K562 (cell line): ENCODE data around the gene PVALEF. TPM values are rescaled to one million over a fixed set of nuclear protein-coding genes. Genes with fewer than 3 reads are reported as not detected.
A peak's percentile ranks its signal among the peaks of the same experiment; 100 is the strongest.

Experiments
- FOXK2 ChIP-seq, 2 experiments: fragments of 450-650 bp; IDR thresholded peaks in 1 of 2; conservative IDR thresholded peaks in 1 of 2; 2 replicates each; pipeline ENCODE4 v1.6.1; 2016; ENCODE audit warnings: low read depth in 2 of 2, mild to moderate bottlenecking in 1 of 2
- HNRNPH1 ChIP-seq: fragments of 200-400 bp; formaldehyde crosslinking; optimal IDR thresholded peaks from 2 replicates; pipeline ENCODE3; 2017; ENCODE audit warnings: low read depth, mild to moderate bottlenecking, low read length, moderate library complexity
- KLF1 ChIP-seq: fragments of 450-650 bp; IDR thresholded peaks from 2 replicates; pipeline ENCODE4 v1.6.1; 2016; ENCODE audit warnings: missing genetic modification characterization, missing compliant biosample characterization
- MCM5 ChIP-seq: fragments of 450-650 bp; IDR thresholded peaks from 2 replicates; pipeline ENCODE4 v1.6.1; 2016; ENCODE audit warnings: low read depth
- POLR2H ChIP-seq: IDR thresholded peaks from 2 replicates; pipeline ENCODE4 v1.6.1; 2016; ENCODE audit warnings: missing genetic modification characterization, low read depth, mild to moderate bottlenecking, control low read depth, missing compliant biosample characterization, moderate library complexity
- RAD51 ChIP-seq: fragments of 450-650 bp; IDR thresholded peaks from 2 replicates; pipeline ENCODE4 v1.7.1; 2016; ENCODE audit warnings: low read depth, mild to moderate bottlenecking, borderline replicate concordance
- SUPT5H ChIP-seq: fragments of 450-650 bp; IDR thresholded peaks from 2 replicates; pipeline ENCODE4 v1.6.1; 2016
- TAF15 ChIP-seq: fragments of 200-400 bp; formaldehyde crosslinking; IDR thresholded peaks from 2 replicates; pipeline ENCODE4 v1.6.1; 2017; ENCODE audit warnings: mild to moderate bottlenecking, low read depth, low read length, moderate library complexity
- TCF3 ChIP-seq: sonication (generic); formaldehyde crosslinking; IDR thresholded peaks from 2 replicates; pipeline ENCODE4 v1.4.0; 2020; ENCODE audit warnings: mild to moderate bottlenecking, missing genetic modification reagents
- ZNF76 ChIP-seq: fragments of 250-450 bp; sonication (Bioruptor Pico); IDR thresholded peaks from 2 replicates; pipeline ENCODE4 v1.4.0; 2020; ENCODE audit warnings: mild to moderate bottlenecking, moderate library complexity, borderline replicate concordance
- polyA plus RNA-seq, 8 experiments: library from polyadenylated mRNA; depleted of rRNA in 4 of 8; stranded (reverse) in 5 of 8; unstranded in 3 of 8; fragments of >200 nt; fragmentation: Nextera tagmentation in 2 of 8; fragmentation: Illumina TruSeq in 1 of 8; extraction: Ambion mirVana in 2 of 8; extraction: Trizol in 1 of 8; gene quantifications; 2 replicates each; pipeline versions ENCODE4 v1.2.1 to v1.2.3, GENCODE V29; 2011 to 2014; ENCODE audit warnings: inconsistent platforms in 1 of 8, missing spikeins in 1 of 8
- total RNA-seq, 7 experiments: library from RNA; depleted of rRNA in 6 of 7; stranded (reverse); fragments of >200 nt in 6 of 7; fragmentation: Illumina TruSeq in 2 of 7; extraction: Trizol in 2 of 7; gene quantifications; 2 replicates each; pipeline versions ENCODE4 v1.2.1 to v1.2.3, GENCODE V29; 2011 to 2021; ENCODE audit warnings: low replicate concordance in 1 of 7
- TF ChIP-seq, protein P1 (sequence below): fragments of 250-450 bp; sonication (Bioruptor Pico); IDR thresholded peaks from 2 replicates; pipeline ENCODE4 v1.8.0; 2022; ENCODE audit warnings: inconsistent platforms
- TF ChIP-seq, protein P2 (sequence below): sonication (generic); formaldehyde crosslinking; IDR thresholded peaks from 2 replicates; pipeline ENCODE4 v1.8.0; 2022; ENCODE audit warnings: missing genetic modification reagents, mild to moderate bottlenecking, borderline replicate concordance
- TF ChIP-seq, protein P3 (sequence below): IDR thresholded peaks from 2 replicates; pipeline ENCODE4 v1.6.1; 2014; ENCODE audit warnings: antibody characterized with exemption
- TF ChIP-seq, protein P4 (sequence below), 2 experiments: fragments of 450-650 bp in 1 of 2; sonication (generic) in 1 of 2; formaldehyde crosslinking in 1 of 2; IDR thresholded peaks in 1 of 2; conservative IDR thresholded peaks in 1 of 2; 2 replicates each; pipeline versions ENCODE4 v1.6.1 to v1.8.1; 2016 to 2023; ENCODE audit warnings: mild to moderate bottlenecking in 2 of 2, moderate library complexity in 2 of 2, inconsistent platforms in 1 of 2, missing genetic modification reagents in 1 of 2
- TF ChIP-seq, protein P5 (sequence below): sonication (generic); formaldehyde crosslinking; IDR thresholded peaks from 2 replicates; pipeline ENCODE4 v1.8.0; 2022; ENCODE audit warnings: mild to moderate bottlenecking, low read depth, missing genetic modification reagents
- TF ChIP-seq, protein P6 (sequence below): fragments of 450-650 bp; formaldehyde crosslinking; IDR thresholded peaks from 2 replicates; pipeline ENCODE4 v1.4.0; 2020; ENCODE audit warnings: mild to moderate bottlenecking, mixed read lengths

The PVALEF gene
- total and polyA plus RNA-seq, 9 of the 15 experiments (the other 6 are each of a cell fraction or from before 2014, with no cell fraction given): not detected

DNA sequence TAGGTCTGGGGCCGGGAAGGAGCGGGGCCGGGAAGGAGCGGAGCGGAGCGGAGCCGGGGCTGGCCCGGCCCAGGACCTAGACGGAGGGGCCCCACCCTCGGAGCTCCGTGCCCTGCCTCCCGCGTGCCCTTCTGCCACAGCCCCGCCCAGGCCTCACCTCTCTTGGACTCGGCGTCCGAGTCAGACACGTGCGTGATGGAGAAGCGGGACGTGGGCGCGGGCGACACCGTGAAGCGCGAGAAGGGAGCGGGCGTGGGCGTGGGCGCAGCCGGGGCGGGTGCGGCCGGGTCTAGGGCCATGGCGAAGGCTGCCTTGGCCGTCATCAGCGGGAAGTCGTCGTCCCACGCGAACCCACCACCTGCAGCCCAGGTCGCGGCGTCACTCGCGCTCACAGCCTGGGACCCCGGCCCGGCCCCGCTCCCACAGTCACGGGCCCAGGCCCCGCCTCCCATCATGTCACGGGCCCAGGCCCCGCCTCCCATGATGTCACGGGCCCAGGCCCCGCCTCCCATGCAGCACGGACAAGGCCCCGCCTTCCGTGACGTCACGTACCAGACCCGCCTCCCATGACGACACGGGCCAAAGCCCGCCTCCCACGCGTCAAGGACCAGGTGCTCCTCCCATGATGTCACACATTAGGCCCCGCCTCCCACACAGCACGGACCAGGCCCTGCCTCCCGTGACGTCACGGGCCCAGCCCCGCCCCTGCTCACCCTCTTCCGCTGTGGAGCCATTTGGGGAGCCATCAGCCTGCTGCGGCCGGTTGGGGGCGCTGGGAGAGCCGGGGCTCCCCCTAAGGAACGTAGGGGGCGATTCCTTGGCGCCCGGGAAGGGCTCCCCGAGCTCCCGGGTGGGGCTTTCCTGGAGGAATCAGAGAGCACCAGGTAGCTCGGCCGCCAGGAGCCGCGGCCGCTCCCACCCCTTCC lies 45.8 kb upstream of the PVALEF start (continued):
- TF ChIP-seq, protein P1, sequence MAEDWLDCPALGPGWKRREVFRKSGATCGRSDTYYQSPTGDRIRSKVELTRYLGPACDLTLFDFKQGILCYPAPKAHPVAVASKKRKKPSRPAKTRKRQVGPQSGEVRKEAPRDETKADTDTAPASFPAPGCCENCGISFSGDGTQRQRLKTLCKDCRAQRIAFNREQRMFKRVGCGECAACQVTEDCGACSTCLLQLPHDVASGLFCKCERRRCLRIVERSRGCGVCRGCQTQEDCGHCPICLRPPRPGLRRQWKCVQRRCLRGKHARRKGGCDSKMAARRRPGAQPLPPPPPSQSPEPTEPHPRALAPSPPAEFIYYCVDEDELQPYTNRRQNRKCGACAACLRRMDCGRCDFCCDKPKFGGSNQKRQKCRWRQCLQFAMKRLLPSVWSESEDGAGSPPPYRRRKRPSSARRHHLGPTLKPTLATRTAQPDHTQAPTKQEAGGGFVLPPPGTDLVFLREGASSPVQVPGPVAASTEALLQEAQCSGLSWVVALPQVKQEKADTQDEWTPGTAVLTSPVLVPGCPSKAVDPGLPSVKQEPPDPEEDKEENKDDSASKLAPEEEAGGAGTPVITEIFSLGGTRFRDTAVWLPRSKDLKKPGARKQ: no peak
- TF ChIP-seq ZNF76 (CRISPR knock-in tag) (no peak), TAF15 (no peak), TCF3 (CRISPR knock-in tag) (no peak), FOXK2 (conservative IDR thresholded peaks at IDR 0.05 in 1 of 2, IDR thresholded peaks at IDR 0.05 in 1 of 2; ENCODE audit: low read depth in 2 of 2) (peak in 1 of 2 experiments; percentile 40; a peak in 2 of 4 replicates), HNRNPH1 (no peak), POLR2H (no peak), RAD51 (peak; percentile 78), MCM5 (no peak), KLF1 (0 out of 2 replicates have a peak, but pooled peaks have one; percentile 20), SUPT5H (no peak)
- TF ChIP-seq, protein P2, sequence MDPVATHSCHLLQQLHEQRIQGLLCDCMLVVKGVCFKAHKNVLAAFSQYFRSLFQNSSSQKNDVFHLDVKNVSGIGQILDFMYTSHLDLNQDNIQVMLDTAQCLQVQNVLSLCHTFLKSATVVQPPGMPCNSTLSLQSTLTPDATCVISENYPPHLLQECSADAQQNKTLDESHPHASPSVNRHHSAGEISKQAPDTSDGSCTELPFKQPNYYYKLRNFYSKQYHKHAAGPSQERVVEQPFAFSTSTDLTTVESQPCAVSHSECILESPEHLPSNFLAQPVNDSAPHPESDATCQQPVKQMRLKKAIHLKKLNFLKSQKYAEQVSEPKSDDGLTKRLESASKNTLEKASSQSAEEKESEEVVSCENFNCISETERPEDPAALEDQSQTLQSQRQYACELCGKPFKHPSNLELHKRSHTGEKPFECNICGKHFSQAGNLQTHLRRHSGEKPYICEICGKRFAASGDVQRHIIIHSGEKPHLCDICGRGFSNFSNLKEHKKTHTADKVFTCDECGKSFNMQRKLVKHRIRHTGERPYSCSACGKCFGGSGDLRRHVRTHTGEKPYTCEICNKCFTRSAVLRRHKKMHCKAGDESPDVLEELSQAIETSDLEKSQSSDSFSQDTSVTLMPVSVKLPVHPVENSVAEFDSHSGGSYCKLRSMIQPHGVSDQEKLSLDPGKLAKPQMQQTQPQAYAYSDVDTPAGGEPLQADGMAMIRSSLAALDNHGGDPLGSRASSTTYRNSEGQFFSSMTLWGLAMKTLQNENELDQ (CRISPR knock-in tag): no peak
- TF ChIP-seq, protein P3, sequence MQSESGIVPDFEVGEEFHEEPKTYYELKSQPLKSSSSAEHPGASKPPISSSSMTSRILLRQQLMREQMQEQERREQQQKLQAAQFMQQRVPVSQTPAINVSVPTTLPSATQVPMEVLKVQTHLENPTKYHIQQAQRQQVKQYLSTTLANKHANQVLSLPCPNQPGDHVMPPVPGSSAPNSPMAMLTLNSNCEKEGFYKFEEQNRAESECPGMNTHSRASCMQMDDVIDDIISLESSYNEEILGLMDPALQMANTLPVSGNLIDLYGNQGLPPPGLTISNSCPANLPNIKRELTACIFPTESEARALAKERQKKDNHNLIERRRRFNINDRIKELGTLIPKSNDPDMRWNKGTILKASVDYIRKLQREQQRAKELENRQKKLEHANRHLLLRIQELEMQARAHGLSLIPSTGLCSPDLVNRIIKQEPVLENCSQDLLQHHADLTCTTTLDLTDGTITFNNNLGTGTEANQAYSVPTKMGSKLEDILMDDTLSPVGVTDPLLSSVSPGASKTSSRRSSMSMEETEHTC: no peak
- TF ChIP-seq, protein P4, sequence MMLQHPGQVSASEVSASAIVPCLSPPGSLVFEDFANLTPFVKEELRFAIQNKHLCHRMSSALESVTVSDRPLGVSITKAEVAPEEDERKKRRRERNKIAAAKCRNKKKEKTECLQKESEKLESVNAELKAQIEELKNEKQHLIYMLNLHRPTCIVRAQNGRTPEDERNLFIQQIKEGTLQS (IDR thresholded peaks at IDR 0.05): peak; percentile 96
- TF ChIP-seq, protein P4 (CRISPR knock-in tag; conservative IDR thresholded peaks at IDR 0.05): no peak
- TF ChIP-seq, protein P5, sequence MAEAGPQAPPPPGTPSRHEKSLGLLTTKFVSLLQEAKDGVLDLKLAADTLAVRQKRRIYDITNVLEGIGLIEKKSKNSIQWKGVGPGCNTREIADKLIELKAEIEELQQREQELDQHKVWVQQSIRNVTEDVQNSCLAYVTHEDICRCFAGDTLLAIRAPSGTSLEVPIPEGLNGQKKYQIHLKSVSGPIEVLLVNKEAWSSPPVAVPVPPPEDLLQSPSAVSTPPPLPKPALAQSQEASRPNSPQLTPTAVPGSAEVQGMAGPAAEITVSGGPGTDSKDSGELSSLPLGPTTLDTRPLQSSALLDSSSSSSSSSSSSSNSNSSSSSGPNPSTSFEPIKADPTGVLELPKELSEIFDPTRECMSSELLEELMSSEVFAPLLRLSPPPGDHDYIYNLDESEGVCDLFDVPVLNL (CRISPR knock-in tag): no peak
- TF ChIP-seq, protein P6, sequence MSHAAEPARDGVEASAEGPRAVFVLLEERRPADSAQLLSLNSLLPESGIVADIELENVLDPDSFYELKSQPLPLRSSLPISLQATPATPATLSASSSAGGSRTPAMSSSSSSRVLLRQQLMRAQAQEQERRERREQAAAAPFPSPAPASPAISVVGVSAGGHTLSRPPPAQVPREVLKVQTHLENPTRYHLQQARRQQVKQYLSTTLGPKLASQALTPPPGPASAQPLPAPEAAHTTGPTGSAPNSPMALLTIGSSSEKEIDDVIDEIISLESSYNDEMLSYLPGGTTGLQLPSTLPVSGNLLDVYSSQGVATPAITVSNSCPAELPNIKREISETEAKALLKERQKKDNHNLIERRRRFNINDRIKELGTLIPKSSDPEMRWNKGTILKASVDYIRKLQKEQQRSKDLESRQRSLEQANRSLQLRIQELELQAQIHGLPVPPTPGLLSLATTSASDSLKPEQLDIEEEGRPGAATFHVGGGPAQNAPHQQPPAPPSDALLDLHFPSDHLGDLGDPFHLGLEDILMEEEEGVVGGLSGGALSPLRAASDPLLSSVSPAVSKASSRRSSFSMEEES: no peak
